Spleen (tissue), 11 donors: ENCODE measurements around the gene MATN1. TPM values are rescaled to one million over a fixed set of nuclear protein-coding genes. Genes with fewer than 3 reads are reported as not detected.
A peak's percentile ranks its signal among the peaks of the same experiment; 100 is the strongest.

ENCODE experiments used
- DNase-seq: peaks from one replicate; pipeline ENCODE4 v3.0.0-alpha.2; 2020
- H3K27ac ChIP-seq, 8 donors: fragments of 200-600 bp; sonication (generic) in 7 of 8; 1 replicate in 4 of 8; 2 replicates in 4 of 8; pipeline versions ENCODE4 v1.5.0 to v1.8.0; 2016 to 2021; ENCODE audit warnings: inconsistent platforms in 4 of 8, mild to moderate bottlenecking in 4 of 8, moderate library complexity in 1 of 8
- H3K27me3 ChIP-seq, 7 donors: fragments of 200-600 bp; sonication (generic) in 6 of 7; replicated peaks in 1 of 7; 1 replicate in 4 of 7; 2 replicates in 3 of 7; pipeline versions ENCODE4 v1.5.0 to v1.8.0; 2016 to 2021; ENCODE audit warnings: inconsistent platforms in 3 of 7, mild to moderate bottlenecking in 1 of 7
- H3K36me3 ChIP-seq, 6 donors: fragments of 200-600 bp; sonication (generic) in 5 of 6; 1 replicate in 4 of 6; 2 replicates in 2 of 6; pipeline versions ENCODE4 v1.5.0 to v1.8.0; 2016 to 2021; ENCODE audit warnings: inconsistent platforms in 2 of 6
- H3K4me1 ChIP-seq, 6 donors: fragments of 200-600 bp; sonication (generic) in 5 of 6; 1 replicate in 3 of 6; 2 replicates in 3 of 6; pipeline versions ENCODE4 v1.5.0 to v1.8.0; 2016 to 2021; ENCODE audit warnings: inconsistent platforms in 3 of 6
- H3K4me3 ChIP-seq, 8 donors: fragments of 200-600 bp; sonication (generic) in 7 of 8; 1 replicate in 4 of 8; 2 replicates in 4 of 8; pipeline versions ENCODE4 v1.5.0 to v1.8.0; 2016 to 2021; ENCODE audit warnings: inconsistent platforms in 4 of 8, mild to moderate bottlenecking in 4 of 8, moderate library complexity in 2 of 8
- H3K9me3 ChIP-seq, 8 donors: fragments of 200-600 bp; sonication (generic) in 7 of 8; 1 replicate in 4 of 8; 2 replicates in 4 of 8; pipeline versions ENCODE4 v1.5.0 to v1.8.0; 2016 to 2021; ENCODE audit warnings: inconsistent platforms in 4 of 8
- CTCF ChIP-seq, 11 experiments: fragments of 200-600 bp in 7 of 11; fragments of 450-650 bp in 4 of 11; sonication (generic) in 4 of 11; IDR thresholded peaks in 8 of 11; conservative IDR thresholded peaks in 3 of 11; 1 replicate in 7 of 11; 2 replicates in 4 of 11; pipeline versions ENCODE4 v1.4.0 to v1.8.0; 2016 to 2021; ENCODE audit warnings: antibody characterized with exemption in 11 of 11, inconsistent platforms in 4 of 11, mild to moderate bottlenecking in 1 of 11
- POLR2A ChIP-seq, 3 donors: fragments of 450-650 bp; IDR thresholded peaks; one replicate each; pipeline ENCODE4 v1.5.1; 2017; ENCODE audit warnings: antibody characterized with exemption in 3 of 3, mild to moderate bottlenecking in 1 of 3
- POLR2AphosphoS5 ChIP-seq, 3 donors: sonication (generic); formaldehyde crosslinking; IDR thresholded peaks; one replicate each; pipeline ENCODE4 v1.5.1; 2017; ENCODE audit warnings: antibody characterized with exemption in 3 of 3
- WGBS, 5 donors: extraction: QIAGEN DNeasy Blood & Tissue Kit in 3 of 5; methylation state at CpG; one replicate each; pipeline versions ENCODE4 v1.1.5 to v1.1.7; 2013 to 2018; 5-methylcytosine and 5-hydroxymethylcytosine counted together
- intact Hi-C: fragments of 100-400 bp; cut with DNase I; formaldehyde crosslinking; loops from one replicate; pipeline ENCODE4 v1.15.0; 2023; ENCODE audit warnings: low total_unique reads
- polyA plus RNA-seq, 3 donors: library from polyadenylated mRNA; stranded (reverse); fragments of 200-250 nt; gene quantifications; one replicate each; pipeline ENCODE4 v1.2.1, GENCODE V29; 2013
- total RNA-seq, 7 donors: library from RNA; depleted of rRNA in 3 of 7; stranded (reverse); fragments of >200 nt in 3 of 7; fragmentation: NEBNext Ultra II Directional in 4 of 7; extraction: Animal tissue kit (Norgen Biotek cat#: 25700) in 4 of 7; gene quantifications; one replicate each; pipeline versions ENCODE4 v1.1.0 to v1.2.1, GENCODE V29; 2016 to 2021
- donor health status: healthy with polysubstance abuse.
- donor health status: DM: no; HTN: no; CAD: no; lungs with moderate emphysema.
- donor health status: DM: no; HTN: no; CAD: no.
- donor health status: Bipolar disorder and iron deficiency.
- donor health status: healthy.
- donor health status: DM: no; HTN: no; CAD: no.
- donor health status: DM: yes; HTN: yes; CAD: no.

Gene MATN1
- total and polyA plus RNA-seq, 10 donors: 0.04 to 1.1 (median 0.54) TPM; not detected in 1

- no peak for DNase-seq
- no peaks in the 10 kb centered on the region for H3K9me3 ChIP-seq
- peaks cover 17 to 67% (median 41%) of the 10 kb centered on the region in 6 donors for H3K4me1 ChIP-seq
- no peak for TF ChIP-seq POLR2A (IDR thresholded peaks at IDR 0.05)
- TF ChIP-seq CTCF (IDR thresholded peaks at IDR 0.05 in 8 of 11, conservative IDR thresholded peaks at IDR 0.05 in 3 of 11): no peak
- TF ChIP-seq POLR2AphosphoS5 (IDR thresholded peaks at IDR 0.05): no peak
- no peak overlapping the region for H3K4me3 ChIP-seq
- intact Hi-C loops: loop anchor here (10.0 kb wide), 1 partner anchor 188 kb away; no protein-coding TSS in a partner anchor
- peak overlapping the region in 1 of 8 donors; percentile 6 for H3K27ac ChIP-seq
- no peaks in the 10 kb centered on the region for H3K27me3 ChIP-seq
- WGBS, 5 donors: 90 to 91% (median 90%) methylated on average over 15 of the region's 15 CpGs
- peaks cover 0 to 54% (median 14%) of the 10 kb centered on the region in 6 donors for H3K36me3 ChIP-seq
These were observed 3.6 kb upstream of the MATN1 start for GRCh38 chr1:30726773-30727684.

- intact Hi-C loops: loop anchor here (10.0 kb wide), 1 partner anchor 189 kb away; no protein-coding TSS in a partner anchor
These were observed 2.9 kb upstream of the MATN1 start for GRCh38 chr1:30726236-30726635.

GRCh38 chr1:30725450-30726095, 2.2 kb upstream of the MATN1 start:
- 90 to 96% (median 91%) methylated on average over 16 to 17 of the region's 17 CpGs for WGBS, 5 donors
- H3K27ac ChIP-seq: no peak overlapping the region
- intact Hi-C loops: loop anchor here (10.0 kb wide), 1 partner anchor 189 kb away; no protein-coding TSS in a partner anchor
- no peaks in the 10 kb centered on the region for H3K27me3 ChIP-seq
- H3K9me3 ChIP-seq: no peaks in the 10 kb centered on the region
- no peak overlapping the region for H3K4me3 ChIP-seq
- DNase-seq: no peak
- peaks cover 9 to 67% (median 36%) of the 10 kb centered on the region in 6 donors for H3K4me1 ChIP-seq
- H3K36me3 ChIP-seq: peaks cover 0 to 62% (median 17%) of the 10 kb centered on the region in 6 donors
- no peak for TF ChIP-seq POLR2A (IDR thresholded peaks at IDR 0.05)
- TF ChIP-seq POLR2AphosphoS5 (IDR thresholded peaks at IDR 0.05): no peak
- no peak for TF ChIP-seq CTCF (IDR thresholded peaks at IDR 0.05 in 8 of 11, conservative IDR thresholded peaks at IDR 0.05 in 3 of 11)

More at GRCh38 chr1:30726236-30726635, 2.9 kb upstream of the MATN1 start:
- H3K27ac ChIP-seq: no peak overlapping the region
- TF ChIP-seq POLR2AphosphoS5 (IDR thresholded peaks at IDR 0.05): no peak
- TF ChIP-seq POLR2A (IDR thresholded peaks at IDR 0.05): no peak
- no peak for TF ChIP-seq CTCF (IDR thresholded peaks at IDR 0.05 in 8 of 11, conservative IDR thresholded peaks at IDR 0.05 in 3 of 11)
- no peaks in the 10 kb centered on the region for H3K27me3 ChIP-seq
- WGBS, 5 donors: 84 to 91% (median 89%) methylated on average over 7 of the region's 7 CpGs
- peaks cover 0 to 62% (median 17%) of the 10 kb centered on the region in 6 donors for H3K36me3 ChIP-seq
- DNase-seq: no peak
- peaks cover 14 to 67% (median 37%) of the 10 kb centered on the region in 6 donors for H3K4me1 ChIP-seq
- no peak overlapping the region for H3K4me3 ChIP-seq
- H3K9me3 ChIP-seq: no peaks in the 10 kb centered on the region
